ENCODE data around the gene GFI1B.

DNA sequence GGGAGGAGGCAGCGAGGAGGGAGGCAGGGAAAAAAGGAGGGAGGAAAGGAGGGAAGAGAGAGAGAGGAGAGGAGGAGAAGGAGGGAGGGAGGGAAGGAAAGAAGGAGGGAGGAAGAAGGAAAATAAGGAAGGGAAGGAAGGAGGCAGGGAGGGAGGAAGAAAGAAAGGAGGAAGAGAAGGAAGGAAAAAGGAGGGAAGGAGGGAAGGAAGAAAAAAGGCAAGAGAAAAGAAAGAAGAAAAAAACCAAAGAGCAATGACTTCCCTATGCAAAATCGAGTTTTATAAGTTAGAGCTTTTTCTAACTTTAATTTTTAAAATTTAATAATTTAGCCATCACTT lies 413 bp upstream of the GFI1B start:
- no peak for TF ChIP-seq EZH2 (IDR thresholded peaks at IDR 0.05; ENCODE audit: low read length, unreplicated experiment)
- TF ChIP-seq, protein P1, sequence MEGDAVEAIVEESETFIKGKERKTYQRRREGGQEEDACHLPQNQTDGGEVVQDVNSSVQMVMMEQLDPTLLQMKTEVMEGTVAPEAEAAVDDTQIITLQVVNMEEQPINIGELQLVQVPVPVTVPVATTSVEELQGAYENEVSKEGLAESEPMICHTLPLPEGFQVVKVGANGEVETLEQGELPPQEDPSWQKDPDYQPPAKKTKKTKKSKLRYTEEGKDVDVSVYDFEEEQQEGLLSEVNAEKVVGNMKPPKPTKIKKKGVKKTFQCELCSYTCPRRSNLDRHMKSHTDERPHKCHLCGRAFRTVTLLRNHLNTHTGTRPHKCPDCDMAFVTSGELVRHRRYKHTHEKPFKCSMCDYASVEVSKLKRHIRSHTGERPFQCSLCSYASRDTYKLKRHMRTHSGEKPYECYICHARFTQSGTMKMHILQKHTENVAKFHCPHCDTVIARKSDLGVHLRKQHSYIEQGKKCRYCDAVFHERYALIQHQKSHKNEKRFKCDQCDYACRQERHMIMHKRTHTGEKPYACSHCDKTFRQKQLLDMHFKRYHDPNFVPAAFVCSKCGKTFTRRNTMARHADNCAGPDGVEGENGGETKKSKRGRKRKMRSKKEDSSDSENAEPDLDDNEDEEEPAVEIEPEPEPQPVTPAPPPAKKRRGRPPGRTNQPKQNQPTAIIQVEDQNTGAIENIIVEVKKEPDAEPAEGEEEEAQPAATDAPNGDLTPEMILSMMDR (conservative IDR thresholded peaks at IDR 0.05; ENCODE audit: low read depth, low read length) = no peak
- no peak for TF ChIP-seq EZH2phosphoT487 (IDR thresholded peaks at IDR 0.05; ENCODE audit: borderline replicate concordance, low read length)

All from PC-3 (cell line).